IMR-90 (cell line): Measurements from ENCODE around the gene BCL11B. TPM values are rescaled to one million over a fixed set of nuclear protein-coding genes. Genes with fewer than 3 reads are reported as not detected.

Experiments
- ATAC-seq: fragments of 200-7000 bp; cut with Tn5 transposase; 2 replicates; pipeline ENCODE4 v1.9.1; 2020; ENCODE audit warnings: low read depth, mild to moderate bottlenecking, moderate library complexity
- BruUV-seq: library from RNA; stranded (reverse); fragments of 400-500 nt; replicated peaks from 2 replicates; lab custom pipeline; 2021; lab: Mats Ljungman, UMichigan
- CTCF ChIA-PET: fragments of 300-600 bp; formaldehyde crosslinking; extraction: SDS; loops from one replicate; lab custom pipeline; 2021; ENCODE audit warnings: antibody characterized with exemption; lab: Yijun Ruan, JAX
- POLR2A ChIA-PET: fragments of 300-600 bp; sonication (Branson Sonifier 250); formaldehyde crosslinking; loops from one replicate; lab custom pipeline; 2022; ENCODE audit warnings: antibody characterized with exemption; ENCODE audit not compliant: unreplicated experiment; lab: Charles Lee
- DNase-seq: peaks from one replicate; pipeline ENCODE4 v3.0.0; 2013
- H2AFZ ChIP-seq: replicated peaks from 2 replicates; pipeline ENCODE3; 2013; ENCODE audit warnings: low read length, mild to moderate bottlenecking; ENCODE audit not compliant: poor library complexity
- H2AK5ac ChIP-seq: 2 replicates; pipeline ENCODE4 v1.6.1; 2013; ENCODE audit warnings: low read depth, low read length, inconsistent platforms
- H2AK9ac ChIP-seq: replicated peaks from 2 replicates; pipeline ENCODE3; 2013; ENCODE audit warnings: mild to moderate bottlenecking, low read depth, low read length, moderate library complexity; ENCODE audit not compliant: poor library complexity
- H2BK120ac ChIP-seq: 2 replicates; pipeline ENCODE4 v1.6.1; 2013; ENCODE audit warnings: low read depth, low read length, inconsistent platforms
- H2BK15ac ChIP-seq: 3 replicates; pipeline ENCODE4 v1.6.1; 2013; ENCODE audit warnings: low read depth, low read length, inconsistent platforms
- H2BK20ac ChIP-seq: 2 replicates; pipeline ENCODE4 v1.6.1; 2013; ENCODE audit warnings: low read depth, mild to moderate bottlenecking, inconsistent platforms, low read length, moderate library complexity
- H2BK5ac ChIP-seq: 2 replicates; pipeline ENCODE4 v1.6.1; 2013; ENCODE audit warnings: mild to moderate bottlenecking, low read depth, low read length, inconsistent platforms; ENCODE audit not compliant: poor library complexity, severe bottlenecking
- H3K14ac ChIP-seq: replicated peaks from 2 replicates; pipeline ENCODE4 v1.6.1; 2013; ENCODE audit warnings: low read depth, low read length, inconsistent platforms
- H3K18ac ChIP-seq: 2 replicates; pipeline ENCODE4 v1.6.1; 2013; ENCODE audit warnings: low read depth, low read length, control low read depth
- H3K23ac ChIP-seq: 2 replicates; pipeline ENCODE4 v1.6.1; 2013; ENCODE audit warnings: low read depth, low read length, inconsistent platforms
- H3K27ac ChIP-seq: 2 replicates; pipeline ENCODE4 v1.5.1; 2013; ENCODE audit warnings: mild to moderate bottlenecking, control low read depth, low read length; ENCODE audit not compliant: insufficient read depth
- H3K27me3 ChIP-seq: 2 replicates; pipeline ENCODE4 v1.6.1; 2013; ENCODE audit warnings: low read length; ENCODE audit not compliant: control insufficient read depth, insufficient read depth
- H3K36me3 ChIP-seq: 2 replicates; pipeline ENCODE4 v1.6.1; 2013; ENCODE audit warnings: low read length, mixed read lengths; ENCODE audit not compliant: control insufficient read depth, insufficient read depth
- H3K4ac ChIP-seq: 2 replicates; pipeline ENCODE4 v1.6.1; 2013; ENCODE audit warnings: low read depth, low read length, inconsistent platforms
- H3K4me1 ChIP-seq: 2 replicates; pipeline ENCODE4 v1.6.1; 2013; ENCODE audit warnings: low read length, mixed read lengths; ENCODE audit not compliant: control insufficient read depth, insufficient read depth
- H3K4me2 ChIP-seq: 2 replicates; pipeline ENCODE4 v1.6.1; 2013; ENCODE audit warnings: low read depth, mild to moderate bottlenecking, control low read depth, low read length, moderate library complexity
- H3K4me3 ChIP-seq: 2 replicates; pipeline ENCODE4 v1.5.1; 2013; ENCODE audit warnings: low read depth, mild to moderate bottlenecking, control low read depth, low read length, moderate library complexity; ENCODE audit not compliant: insufficient read depth
- H3K56ac ChIP-seq: 2 replicates; pipeline ENCODE4 v1.6.1; 2013; ENCODE audit warnings: low read length, inconsistent platforms; ENCODE audit not compliant: insufficient read depth; ENCODE audit errors: extremely low read depth
- H3K79me1 ChIP-seq, 2 experiments: 2 replicates each; pipeline ENCODE4 v1.6.1; 2013; ENCODE audit warnings: low read length in 2 of 2, inconsistent platforms in 1 of 2, low read depth in 1 of 2
- H3K9ac ChIP-seq: 2 replicates; pipeline ENCODE4 v1.6.1; 2013; ENCODE audit warnings: low read depth, low read length, control low read depth
- H3K9me1 ChIP-seq: 2 replicates; pipeline ENCODE4 v1.6.1; 2013; ENCODE audit warnings: low read length, inconsistent platforms; ENCODE audit not compliant: insufficient read depth
- H3K9me3 ChIP-seq: 2 replicates; pipeline ENCODE4 v1.6.1; 2013; ENCODE audit warnings: low read length; ENCODE audit not compliant: control insufficient read depth, insufficient read depth
- H4K20me1 ChIP-seq: 2 replicates; pipeline ENCODE4 v1.6.1; 2013; ENCODE audit warnings: low read length, inconsistent platforms; ENCODE audit not compliant: insufficient read depth
- H4K5ac ChIP-seq: 2 replicates; pipeline ENCODE4 v1.6.1; 2013; ENCODE audit warnings: mild to moderate bottlenecking, low read depth, low read length, control low read depth
- H4K8ac ChIP-seq, 2 experiments: 2 replicates each; pipeline ENCODE4 v1.6.1; 2013; ENCODE audit warnings: low read depth in 2 of 2, low read length in 2 of 2, control low read depth in 1 of 2, inconsistent platforms in 1 of 2
- H4K91ac ChIP-seq: 2 replicates; pipeline ENCODE4 v1.6.1; 2013; ENCODE audit warnings: low read depth, low read length, inconsistent platforms; ENCODE audit not compliant: insufficient read depth
- BHLHE40 ChIP-seq: fragments of 150-350 bp; IDR thresholded peaks from 2 replicates; pipeline ENCODE4 v1.6.1; 2016; ENCODE audit warnings: mild to moderate bottlenecking, low read depth, low read length
- CEBPB ChIP-seq: IDR thresholded peaks from 2 replicates; pipeline ENCODE4 v1.6.1; 2012; ENCODE audit warnings: low read depth, low read length, improper control_type of control experiment
- CHD1 ChIP-seq: IDR thresholded peaks from 2 replicates; pipeline ENCODE4 v1.6.1; 2012; ENCODE audit warnings: low read depth, low read length, improper control_type of control experiment
- CTCF ChIP-seq: conservative IDR thresholded peaks from 2 replicates; pipeline ENCODE4 v1.5.1; 2012; ENCODE audit warnings: mild to moderate bottlenecking, low read depth, low read length, improper control_type of control experiment
- ELK1 ChIP-seq: fragments of 150-350 bp; IDR thresholded peaks from 2 replicates; pipeline ENCODE4 v1.6.1; 2016; ENCODE audit warnings: low read depth, mild to moderate bottlenecking, low read length, moderate library complexity, borderline replicate concordance
- FOS ChIP-seq: fragments of 150-350 bp; IDR thresholded peaks from 2 replicates; pipeline ENCODE4 v1.6.1; 2016; ENCODE audit warnings: low read depth, low read length
- MAFK ChIP-seq: IDR thresholded peaks from 2 replicates; pipeline ENCODE4 v1.6.1; 2012; ENCODE audit warnings: low read depth, low read length, improper control_type of control experiment
- MAZ ChIP-seq: IDR thresholded peaks from 2 replicates; pipeline ENCODE4 v1.6.1; 2012; ENCODE audit warnings: low read depth, mild to moderate bottlenecking, low read length, improper control_type of control experiment, moderate library complexity, borderline replicate concordance
- MXI1 ChIP-seq: IDR thresholded peaks from 2 replicates; pipeline ENCODE4 v1.6.1; 2012; ENCODE audit warnings: low read depth, mild to moderate bottlenecking, low read length, moderate library complexity, borderline replicate concordance
- NFE2L2 ChIP-seq: fragments of 150-350 bp; IDR thresholded peaks from 2 replicates; pipeline ENCODE4 v1.6.1; 2016; ENCODE audit warnings: low read depth, mild to moderate bottlenecking, low read length
- POLR2A ChIP-seq: IDR thresholded peaks from 2 replicates; pipeline ENCODE4 v1.6.1; 2012; ENCODE audit warnings: mild to moderate bottlenecking, low read depth, low read length
- RAD21 ChIP-seq: IDR thresholded peaks from 2 replicates; pipeline ENCODE4 v1.6.1; 2012; ENCODE audit warnings: low read length, improper control_type of control experiment
- RCOR1 ChIP-seq: IDR thresholded peaks from 2 replicates; pipeline ENCODE4 v1.6.1; 2012; ENCODE audit warnings: mild to moderate bottlenecking, low read length, improper control_type of control experiment; ENCODE audit not compliant: insufficient replicate concordance
- RFX5 ChIP-seq: IDR thresholded peaks from 2 replicates; pipeline ENCODE4 v1.8.0; 2012; ENCODE audit warnings: low read depth, mild to moderate bottlenecking, low read length, moderate library complexity
- SMC3 ChIP-seq: fragments of 150-350 bp; IDR thresholded peaks from 2 replicates; pipeline ENCODE4 v1.6.1; 2016; ENCODE audit warnings: low read depth, mild to moderate bottlenecking, antibody characterized with exemption, low read length, moderate library complexity
- USF2 ChIP-seq: fragments of 150-350 bp; IDR thresholded peaks from 2 replicates; pipeline ENCODE4 v1.6.1; 2017; ENCODE audit warnings: mild to moderate bottlenecking, antibody characterized with exemption, low read length, low read depth
- WGBS, 2 experiments: methylation state at CpG; one replicate each; pipeline versions ENCODE4 v1.1.5 to v1.1.7; 2013; ENCODE audit warnings: missing lambda C conversion rate in 2 of 2; ENCODE audit not compliant: insufficient read length in 1 of 2; ENCODE audit errors: extremely low coverage in 2 of 2; 5-methylcytosine and 5-hydroxymethylcytosine counted together
- dilution Hi-C: fragments of 300-500 bp; cut with HindIII; formaldehyde crosslinking; loops from one replicate; pipeline ENCODE4 v1.14.3; 2018; ENCODE audit warnings: low sequenced_read_pairs; ENCODE audit not compliant: unreplicated experiment
- in situ Hi-C: fragments of 300-500 bp; cut with MboI; formaldehyde crosslinking; loops from 3 replicates; pipeline ENCODE4 v1.14.3; 2019; ENCODE audit warnings: low sequenced_read_pairs, inconsistent platforms, mixed read lengths
- intact Hi-C: fragments of 100-400 bp; cut with micrococcal nuclease; formaldehyde crosslinking; loops from 2 replicates; pipeline ENCODE4 v1.10.0; 2022
- polyA plus RNA-seq, 3 experiments: library from polyadenylated mRNA; depleted of rRNA; stranded (reverse); fragments of >200 nt; gene quantifications; 2 replicates each; pipeline ENCODE4 v1.2.3, GENCODE V29; 2012; ENCODE audit warnings: low replicate concordance in 1 of 3
- total RNA-seq: library from RNA; depleted of rRNA; stranded (reverse); fragments of >200 nt; gene quantifications from 2 replicates; pipeline ENCODE4 v1.2.3, GENCODE V29; 2012

Gene BCL11B
- total and polyA plus RNA-seq, 2 of the 4 experiments (the other 2 are of a cell fraction) = under 0.01 TPM; not detected in 1

GRCh38 chr14:99156090-99156425 is 115.9 kb downstream of the BCL11B start:
- POLR2A ChIA-PET = no interaction called here
- no peak overlapping the region for H3K23ac ChIP-seq
- H3K14ac ChIP-seq = no peak overlapping the region
- H3K9me1 ChIP-seq = no peaks in the 10 kb centered on the region
- 45% methylated on average over 5 of the region's 7 CpGs; no CpG with 5 or more reads in 1 of the 2 experiments for WGBS, 2 experiments
- dilution Hi-C loops = no loop called here
- DNase-seq (no peak), ATAC-seq (no peak)
- H3K56ac ChIP-seq = no peak overlapping the region
- no peaks in the 10 kb centered on the region for H3K27me3 ChIP-seq
- TF ChIP-seq CTCF (no peak), ELK1 (no peak), RAD21 (no peak), FOS (no peak), NFE2L2 (no peak), RCOR1 (no peak), SMC3 (no peak), USF2 (no peak), POLR2A (no peak), MAZ (no peak), CHD1 (no peak), BHLHE40 (no peak), CEBPB (no peak), RFX5 (no peak), MAFK (no peak), MXI1 (no peak)
- H3K36me3 ChIP-seq = no peaks in the 10 kb centered on the region
- H3K4me3 ChIP-seq = no peak overlapping the region
- no TSS peak for BruUV-seq
- no peak overlapping the region for H4K5ac ChIP-seq
- no peaks in the 10 kb centered on the region for H3K79me1 ChIP-seq
- no peak overlapping the region for H4K8ac ChIP-seq
- no peak overlapping the region for H2AK5ac ChIP-seq
- no peak overlapping the region for H2BK120ac ChIP-seq
- H3K9me3 ChIP-seq = peaks cover 28% of the 10 kb centered on the region
- no peak overlapping the region for H2AK9ac ChIP-seq
- no peaks in the 10 kb centered on the region for H4K20me1 ChIP-seq
- H2BK15ac ChIP-seq = no peak overlapping the region
- intact Hi-C loops = no loop called here
- no peak overlapping the region for H3K4ac ChIP-seq
- no peak overlapping the region for H2BK20ac ChIP-seq
- no peak overlapping the region for H3K9ac ChIP-seq
- no peak overlapping the region for H3K27ac ChIP-seq
- H2AFZ ChIP-seq = no peak overlapping the region
- H3K4me1 ChIP-seq = no peaks in the 10 kb centered on the region
- H2BK5ac ChIP-seq = no peak overlapping the region
- CTCF ChIA-PET = no interaction called here
- H3K4me2 ChIP-seq = no peak overlapping the region
- H4K91ac ChIP-seq = no peak overlapping the region
- no peak overlapping the region for H3K18ac ChIP-seq
- in situ Hi-C loops = no loop called here
